Measurements from ENCODE around the gene ARSG. TPM values are rescaled to one million over a fixed set of nuclear protein-coding genes. Genes with fewer than 3 reads are reported as not detected.
A peak's percentile ranks its signal among the peaks of the same experiment; 100 is the strongest.

The ARSG gene
- polyA plus RNA-seq, 1 of the 3 experiments (the other 2 are of a cell fraction) = 0.41 TPM

- no peaks in the 10 kb centered on the region for H4K20me1 ChIP-seq (ENCODE audit: insufficient read depth)
- no peak overlapping the region for H3K9ac ChIP-seq
- WGBS (ENCODE audit: low lambda C conversion rate) = 90% methylated on average over 6 of the region's 6 CpGs
- no peaks in the 10 kb centered on the region for H3K9me2 ChIP-seq
- no peak overlapping the region for H3K27ac ChIP-seq (ENCODE audit: low read depth in 2 of 2, low read length in 1 of 2)
- H3F3A ChIP-seq (replicated peaks; ENCODE audit: insufficient read depth) = no peaks in the 10 kb centered on the region
- H3K4me2 ChIP-seq = no peak overlapping the region
- no peaks in the 10 kb centered on the region for H3K27me3 ChIP-seq (ENCODE audit: insufficient read depth)
- H3K9me3 ChIP-seq = no peaks in the 10 kb centered on the region
- no peaks in the 10 kb centered on the region for H3K79me2 ChIP-seq (ENCODE audit: insufficient read depth)
- POLR2A ChIA-PET = no interaction called here
- CTCF ChIA-PET = interaction anchor here (0.7 to 7.8 kb wide), 45 partner anchors 9 to 325 kb away, joined by 3 to 80 read pairs (median 5); partner anchors contain the start of genes AMZ2, ARSG, SLC16A6 and WIPI1
- H3K4me3 ChIP-seq (ENCODE audit: low read depth in 2 of 2, low read length in 1 of 2) = no peak overlapping the region
- TF ChIP-seq SMC3 (IDR thresholded peaks at IDR 0.05; ENCODE audit: low read depth, low read length) (no peak), GATA2 (CRISPR knock-in tag; IDR thresholded peaks at IDR 0.05) (no peak), RXRA (IDR thresholded peaks at IDR 0.05; ENCODE audit: borderline replicate concordance, low read depth) (no peak), FOXM1 (IDR thresholded peaks at IDR 0.05; ENCODE audit: low read depth) (no peak), ELF1 (IDR thresholded peaks at IDR 0.05) (no peak), PBX3 (IDR thresholded peaks at IDR 0.05) (no peak), RAD21 (IDR thresholded peaks at IDR 0.05; ENCODE audit: low read length) (no peak), TCF12 (IDR thresholded peaks at IDR 0.05) (no peak), CHD2 (IDR thresholded peaks at IDR 0.05; ENCODE audit: low read length, partially characterized antibody) (no peak)
- peaks cover 41 to 58% of the 10 kb centered on the region in 2 experiments for H3K36me3 ChIP-seq (replicated peaks in 1 of 2; ENCODE audit: control insufficient read depth in 1 of 2, insufficient read depth in 2 of 2, low read length in 1 of 2)
- peaks cover 0 to 10% of the 10 kb centered on the region in 2 experiments; a peak in 2 of 4 replicates for H3K4me1 ChIP-seq (ENCODE audit: control insufficient read depth in 1 of 2, insufficient read depth in 2 of 2, low read depth in 1 of 2, low read length in 1 of 2)
- DNase-seq = no peak
- no peak overlapping the region for H2AFZ ChIP-seq (ENCODE audit: low read depth)
Observed at GRCh38 chr17:68435361-68435760, 144.1 kb downstream of the ARSG start.

- no peaks in the 10 kb centered on the region for H3K9me3 ChIP-seq
- WGBS (ENCODE audit: low lambda C conversion rate) = 52% methylated on average over 20 of the region's 20 CpGs
- H3K4me1 ChIP-seq (ENCODE audit: control insufficient read depth in 1 of 2, insufficient read depth in 2 of 2, low read depth in 1 of 2, low read length in 1 of 2) = peaks cover 0 to 10% of the 10 kb centered on the region in 2 experiments; a peak in 2 of 4 replicates
- H3K9me2 ChIP-seq = no peaks in the 10 kb centered on the region
- no peaks in the 10 kb centered on the region for H3K79me2 ChIP-seq (ENCODE audit: insufficient read depth)
- no peak overlapping the region for H3K9ac ChIP-seq
- H3F3A ChIP-seq (replicated peaks; ENCODE audit: insufficient read depth) = no peaks in the 10 kb centered on the region
- peaks cover 33 to 56% of the 10 kb centered on the region in 2 experiments for H3K36me3 ChIP-seq (replicated peaks in 1 of 2; ENCODE audit: control insufficient read depth in 1 of 2, insufficient read depth in 2 of 2, low read length in 1 of 2)
- peak; percentile 80 for DNase-seq
- H2AFZ ChIP-seq (ENCODE audit: low read depth) = no peak overlapping the region
- peak overlapping the region in 1 of 2 experiments; percentile 39; a peak in 1 of 4 replicates for H3K27ac ChIP-seq (ENCODE audit: low read depth in 2 of 2, low read length in 1 of 2)
- no peak overlapping the region for H3K4me3 ChIP-seq (ENCODE audit: low read depth in 2 of 2, low read length in 1 of 2)
- no peak overlapping the region for H3K4me2 ChIP-seq
- ChIA-PET CTCF (interaction anchor here (0.6 to 7.8 kb wide), 56 partner anchors 10 to 324 kb away, joined by 3 to 80 read pairs (median 5); partner anchors contain the start of genes AMZ2, ARSG, SLC16A6 and WIPI1), POLR2A (no interaction called here)
- no peaks in the 10 kb centered on the region for H4K20me1 ChIP-seq (ENCODE audit: insufficient read depth)
- H3K27me3 ChIP-seq (ENCODE audit: insufficient read depth) = no peaks in the 10 kb centered on the region
- TF ChIP-seq USF2 (IDR thresholded peaks at IDR 0.05; ENCODE audit: borderline replicate concordance, low read depth, low read length) = no peak
- TF ChIP-seq PBX3 (IDR thresholded peaks at IDR 0.05) = no peak
- TF ChIP-seq MAX (IDR thresholded peaks at IDR 0.05; ENCODE audit: low read depth) = no peak
- no peak for TF ChIP-seq YY1 (IDR thresholded peaks at IDR 0.05; ENCODE audit: low read depth)
- TF ChIP-seq USF1 (IDR thresholded peaks at IDR 0.05; ENCODE audit: borderline replicate concordance, low read depth) = no peak
- TF ChIP-seq ELF1 (IDR thresholded peaks at IDR 0.05) = no peak
- TF ChIP-seq MXI1 (IDR thresholded peaks at IDR 0.05; ENCODE audit: low read depth, low read length) = no peak
- peak; percentile 77 for TF ChIP-seq TCF12 (IDR thresholded peaks at IDR 0.05)
- peak; percentile 59 for TF ChIP-seq GATA2 (CRISPR knock-in tag; IDR thresholded peaks at IDR 0.05)
- no peak for TF ChIP-seq IRF3 (IDR thresholded peaks at IDR 0.05; ENCODE audit: low read depth, low read length)
- peak; percentile 90 for TF ChIP-seq SMC3 (IDR thresholded peaks at IDR 0.05; ENCODE audit: low read depth, low read length)
- no peak for TF ChIP-seq SIN3A (IDR thresholded peaks at IDR 0.05; ENCODE audit: borderline replicate concordance, low read depth, low read length)
- no peak for TF ChIP-seq RXRA (IDR thresholded peaks at IDR 0.05; ENCODE audit: borderline replicate concordance, low read depth)
- TF ChIP-seq POLR2AphosphoS5 (IDR thresholded peaks at IDR 0.05; ENCODE audit: low read depth, low read length) = no peak
- TF ChIP-seq RCOR1 (IDR thresholded peaks at IDR 0.05; ENCODE audit: low read length) = peak; percentile 43; the same call in 1 of the 2 replicates
- TF ChIP-seq NRF1 (IDR thresholded peaks at IDR 0.05; ENCODE audit: low read depth, low read length) = no peak
- no peak for TF ChIP-seq TEAD4 (IDR thresholded peaks at IDR 0.05; ENCODE audit: borderline replicate concordance, insufficient read depth)
Observed at GRCh38 chr17:68435876-68436842, 144.9 kb downstream of the ARSG start.

Measured in SK-N-SH (cell line).